Measurements from ENCODE around the gene STMP1.

Gene STMP1

GRCh38 chr7:135662373-135663114 lies at the start of gene STMP1:
TSS of gene STMP1 (plus strand) at chr7:135662514.
- DNase-seq (ENCODE audit: low read depth): peak; percentile 87
- TF ChIP-seq CTCF (IDR thresholded peaks at IDR 0.05; ENCODE audit: low read depth, low read length, missing control alignments): peak; percentile 56
- H3K4me3 ChIP-seq (ENCODE audit: low read depth, low read length): peak within 1 kb of the TSS; percentile 76

DNA sequence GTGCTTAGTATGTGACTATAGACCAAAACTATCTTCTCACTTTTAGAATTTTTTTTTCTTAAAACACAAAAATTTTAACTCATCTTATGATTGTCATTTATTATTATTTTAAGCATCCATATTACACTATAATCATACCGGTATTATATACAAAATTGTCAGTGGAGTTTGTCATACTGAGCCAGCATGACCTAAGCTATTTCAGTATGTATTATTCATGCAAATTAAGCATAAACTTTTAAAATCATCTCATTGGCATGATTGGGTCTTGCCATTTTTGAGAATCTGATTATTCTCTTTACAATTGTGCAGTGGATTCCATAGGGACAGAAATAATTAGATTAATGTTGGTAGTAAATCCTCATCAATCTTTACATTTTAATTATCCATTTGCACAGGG lies 46.2 kb upstream of the STMP1 start:
- no peak overlapping the region for H3K4me3 ChIP-seq (ENCODE audit: low read depth, low read length)
- DNase-seq (ENCODE audit: low read depth): no peak
- TF ChIP-seq CTCF (IDR thresholded peaks at IDR 0.05; ENCODE audit: low read depth, low read length, missing control alignments): no peak

DNA sequence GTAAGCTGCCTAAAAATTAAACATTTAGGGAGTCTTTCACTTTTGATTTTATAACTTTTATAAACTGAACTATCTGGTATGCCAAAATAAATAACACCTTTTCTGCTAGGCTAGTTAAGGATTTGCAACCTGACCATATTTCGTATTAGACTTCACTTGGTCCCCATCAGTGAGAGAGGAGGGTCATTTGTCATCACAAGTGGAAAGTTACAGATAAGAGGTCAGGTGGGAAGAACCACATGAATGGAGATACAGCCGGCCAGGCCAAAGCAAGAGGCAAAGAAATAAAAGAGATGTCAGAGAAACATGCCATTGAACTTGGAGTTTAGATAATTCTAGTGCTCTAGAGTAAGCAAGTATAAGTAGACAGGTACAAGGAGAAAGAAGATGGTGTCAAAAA lies 44.5 kb upstream of the STMP1 start:
- no peak overlapping the region for H3K4me3 ChIP-seq (ENCODE audit: low read depth, low read length)
- no peak for TF ChIP-seq CTCF (IDR thresholded peaks at IDR 0.05; ENCODE audit: low read depth, low read length, missing control alignments)
- DNase-seq (ENCODE audit: low read depth): no peak

- no peak overlapping the region for H3K4me3 ChIP-seq (ENCODE audit: low read depth, low read length)
- no peak for TF ChIP-seq CTCF (IDR thresholded peaks at IDR 0.05; ENCODE audit: low read depth, low read length, missing control alignments)
These were observed 43.8 kb upstream of the STMP1 start for GRCh38 chr7:135618510-135618909.

DNA sequence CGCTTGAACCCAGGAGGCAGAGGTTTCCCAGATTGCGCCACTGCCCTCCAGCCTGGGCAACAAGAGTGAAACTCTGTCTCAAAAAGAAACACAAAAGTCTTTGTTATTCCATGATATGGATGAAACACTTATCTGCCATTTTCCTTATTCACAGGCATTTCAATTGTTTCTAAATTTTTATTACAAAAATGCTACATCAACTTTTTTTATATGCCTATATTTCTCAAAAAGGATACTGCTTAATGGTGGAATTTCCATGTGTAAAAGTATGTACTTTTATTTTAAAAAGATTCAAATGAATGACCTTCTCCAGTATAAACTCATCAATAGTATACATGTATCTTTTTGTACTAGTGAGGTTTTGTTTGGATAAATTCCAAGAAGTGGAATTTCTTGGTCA lies 41.9 kb upstream of the STMP1 start:
- TF ChIP-seq CTCF (IDR thresholded peaks at IDR 0.05; ENCODE audit: low read depth, low read length, missing control alignments): no peak
- no peak overlapping the region for H3K4me3 ChIP-seq (ENCODE audit: low read depth, low read length)
- DNase-seq (ENCODE audit: low read depth): no peak

More at GRCh38 chr7:135618510-135618909, 43.8 kb upstream of the STMP1 start:
- DNase-seq (ENCODE audit: low read depth): no peak

DNA sequence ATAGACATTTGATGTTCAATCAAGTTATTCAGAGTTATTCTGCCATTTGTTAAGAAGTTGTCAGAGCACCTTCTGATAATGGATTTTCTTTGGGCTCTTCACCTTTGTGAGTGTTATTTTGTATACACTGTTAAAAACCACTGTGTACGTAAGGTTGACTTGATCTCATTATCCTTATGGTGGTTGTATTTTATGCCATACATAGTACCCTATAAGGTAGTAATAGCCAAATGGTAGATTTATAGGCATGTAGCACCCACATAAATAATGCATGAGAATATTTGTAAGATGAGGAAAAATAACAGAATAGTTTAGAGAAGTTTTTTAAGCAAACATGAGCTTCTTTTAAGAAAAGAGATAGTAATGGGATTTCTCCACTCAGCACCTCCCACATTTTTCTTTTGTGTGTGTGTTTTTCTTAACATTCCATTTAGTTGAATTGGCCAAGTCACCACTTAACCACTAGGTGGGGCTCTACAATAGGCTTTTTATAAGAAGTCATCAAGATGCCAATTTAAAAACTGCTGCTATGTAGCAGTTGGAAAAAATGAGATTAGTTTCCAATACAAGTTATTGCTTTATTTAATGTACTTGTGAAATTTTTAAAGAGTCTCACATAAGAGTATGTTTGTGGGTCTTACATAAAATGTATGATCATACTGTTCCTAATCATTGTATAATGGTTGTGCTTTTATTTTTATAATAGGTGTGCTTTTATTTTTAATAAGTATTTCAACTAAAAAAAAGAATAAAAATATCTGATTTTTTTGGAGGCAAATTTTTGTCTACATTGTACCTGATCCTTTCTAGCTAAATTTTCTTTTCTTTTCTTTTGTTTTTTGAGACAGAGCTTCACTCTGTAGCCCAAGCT lies 41.1 kb upstream of the STMP1 start:
- peak; percentile 67 for TF ChIP-seq CTCF (IDR thresholded peaks at IDR 0.05; ENCODE audit: low read depth, low read length, missing control alignments)
- DNase-seq (ENCODE audit: low read depth): peak; percentile 10
- H3K4me3 ChIP-seq (ENCODE audit: low read depth, low read length): no peak overlapping the region

Measured in GM12864 (cell line).